PC-3 (cell line): ENCODE measurements around the gene MDK.

Experiments used
- EZH2 ChIP-seq: fragments of 300-600 bp; sonication (generic); IDR thresholded peaks from one replicate; pipeline ENCODE4 v1.6.1; 2017; ENCODE audit warnings: antibody characterized with exemption, mild to moderate bottlenecking, low read length; ENCODE audit not compliant: unreplicated experiment
- EZH2phosphoT487 ChIP-seq: fragments of 300-600 bp; sonication (generic); IDR thresholded peaks from 2 replicates; pipeline ENCODE4 v1.6.1; 2018; ENCODE audit warnings: mild to moderate bottlenecking, antibody characterized with exemption, low read length, borderline replicate concordance
- TF ChIP-seq, protein P1 (sequence below): fragments of 300-600 bp; sonication (generic); conservative IDR thresholded peaks from 2 replicates; pipeline ENCODE4 v1.5.1; 2017; ENCODE audit warnings: antibody characterized with exemption, low read depth, mild to moderate bottlenecking, low read length

DNA sequence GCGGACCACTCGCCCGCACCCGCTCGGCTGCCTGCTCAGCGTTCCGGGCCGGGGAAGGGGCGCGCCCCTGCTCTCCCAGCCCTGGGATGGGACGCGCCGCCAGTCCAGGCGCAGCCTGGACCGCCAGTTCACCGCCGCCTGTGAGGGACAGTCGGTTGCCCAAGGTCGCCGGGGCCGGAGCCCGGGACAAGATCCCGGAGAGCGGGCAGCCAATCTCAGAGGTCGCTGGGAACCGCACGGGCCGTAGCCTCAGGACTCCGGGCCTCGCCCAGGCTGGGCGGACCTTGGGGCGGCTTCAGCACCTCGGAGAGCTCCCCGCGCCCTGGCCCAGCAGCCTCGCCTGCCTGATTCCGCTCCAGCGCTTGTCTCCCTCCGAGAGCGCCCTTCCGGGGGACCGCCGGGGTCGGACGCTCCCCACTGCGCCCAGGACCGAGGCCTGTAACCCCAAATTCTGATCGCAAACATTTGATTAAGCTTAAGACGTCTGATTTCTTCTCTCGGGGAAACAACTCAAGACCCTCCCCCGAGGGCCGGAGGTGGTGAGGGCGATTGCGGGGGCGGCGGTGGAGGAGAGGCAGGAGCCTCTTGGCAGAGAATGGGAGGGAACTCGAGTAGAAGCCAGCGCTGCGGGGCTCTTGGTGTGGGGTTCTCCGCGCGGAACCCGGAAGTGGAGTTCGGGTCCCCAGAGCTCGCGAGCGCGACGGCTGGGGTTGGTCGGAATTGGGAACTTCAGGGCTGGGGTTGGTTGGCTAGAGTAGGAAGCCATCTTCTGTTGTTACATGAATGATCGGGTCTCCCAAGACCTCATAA is 11.2 kb downstream of the MDK start:
- TF ChIP-seq, protein P1, sequence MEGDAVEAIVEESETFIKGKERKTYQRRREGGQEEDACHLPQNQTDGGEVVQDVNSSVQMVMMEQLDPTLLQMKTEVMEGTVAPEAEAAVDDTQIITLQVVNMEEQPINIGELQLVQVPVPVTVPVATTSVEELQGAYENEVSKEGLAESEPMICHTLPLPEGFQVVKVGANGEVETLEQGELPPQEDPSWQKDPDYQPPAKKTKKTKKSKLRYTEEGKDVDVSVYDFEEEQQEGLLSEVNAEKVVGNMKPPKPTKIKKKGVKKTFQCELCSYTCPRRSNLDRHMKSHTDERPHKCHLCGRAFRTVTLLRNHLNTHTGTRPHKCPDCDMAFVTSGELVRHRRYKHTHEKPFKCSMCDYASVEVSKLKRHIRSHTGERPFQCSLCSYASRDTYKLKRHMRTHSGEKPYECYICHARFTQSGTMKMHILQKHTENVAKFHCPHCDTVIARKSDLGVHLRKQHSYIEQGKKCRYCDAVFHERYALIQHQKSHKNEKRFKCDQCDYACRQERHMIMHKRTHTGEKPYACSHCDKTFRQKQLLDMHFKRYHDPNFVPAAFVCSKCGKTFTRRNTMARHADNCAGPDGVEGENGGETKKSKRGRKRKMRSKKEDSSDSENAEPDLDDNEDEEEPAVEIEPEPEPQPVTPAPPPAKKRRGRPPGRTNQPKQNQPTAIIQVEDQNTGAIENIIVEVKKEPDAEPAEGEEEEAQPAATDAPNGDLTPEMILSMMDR = no peak
- TF ChIP-seq EZH2phosphoT487 (no peak), EZH2 (no peak)
